ENCODE data around the gene PTAFR. TPM values are rescaled to one million over a fixed set of nuclear protein-coding genes. Genes with fewer than 3 reads are reported as not detected.
A peak's percentile ranks its signal among the peaks of the same experiment; 100 is the strongest.

PTAFR gene, protein sequence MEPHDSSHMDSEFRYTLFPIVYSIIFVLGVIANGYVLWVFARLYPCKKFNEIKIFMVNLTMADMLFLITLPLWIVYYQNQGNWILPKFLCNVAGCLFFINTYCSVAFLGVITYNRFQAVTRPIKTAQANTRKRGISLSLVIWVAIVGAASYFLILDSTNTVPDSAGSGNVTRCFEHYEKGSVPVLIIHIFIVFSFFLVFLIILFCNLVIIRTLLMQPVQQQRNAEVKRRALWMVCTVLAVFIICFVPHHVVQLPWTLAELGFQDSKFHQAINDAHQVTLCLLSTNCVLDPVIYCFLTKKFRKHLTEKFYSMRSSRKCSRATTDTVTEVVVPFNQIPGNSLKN
- total RNA-seq (2014; rRNA removed; shearing (Covaris generic)): 0.26 TPM in 1 of 2 replicates, not detected in the other
- 0.09 and 0.33 TPM in 2 replicates for polyA plus RNA-seq (2015; cell fraction: cytosol; rRNA removed)
- polyA plus RNA-seq (2015; cell fraction: nucleus; rRNA removed): 0.02 and 0.05 TPM in 2 replicates

DNA sequence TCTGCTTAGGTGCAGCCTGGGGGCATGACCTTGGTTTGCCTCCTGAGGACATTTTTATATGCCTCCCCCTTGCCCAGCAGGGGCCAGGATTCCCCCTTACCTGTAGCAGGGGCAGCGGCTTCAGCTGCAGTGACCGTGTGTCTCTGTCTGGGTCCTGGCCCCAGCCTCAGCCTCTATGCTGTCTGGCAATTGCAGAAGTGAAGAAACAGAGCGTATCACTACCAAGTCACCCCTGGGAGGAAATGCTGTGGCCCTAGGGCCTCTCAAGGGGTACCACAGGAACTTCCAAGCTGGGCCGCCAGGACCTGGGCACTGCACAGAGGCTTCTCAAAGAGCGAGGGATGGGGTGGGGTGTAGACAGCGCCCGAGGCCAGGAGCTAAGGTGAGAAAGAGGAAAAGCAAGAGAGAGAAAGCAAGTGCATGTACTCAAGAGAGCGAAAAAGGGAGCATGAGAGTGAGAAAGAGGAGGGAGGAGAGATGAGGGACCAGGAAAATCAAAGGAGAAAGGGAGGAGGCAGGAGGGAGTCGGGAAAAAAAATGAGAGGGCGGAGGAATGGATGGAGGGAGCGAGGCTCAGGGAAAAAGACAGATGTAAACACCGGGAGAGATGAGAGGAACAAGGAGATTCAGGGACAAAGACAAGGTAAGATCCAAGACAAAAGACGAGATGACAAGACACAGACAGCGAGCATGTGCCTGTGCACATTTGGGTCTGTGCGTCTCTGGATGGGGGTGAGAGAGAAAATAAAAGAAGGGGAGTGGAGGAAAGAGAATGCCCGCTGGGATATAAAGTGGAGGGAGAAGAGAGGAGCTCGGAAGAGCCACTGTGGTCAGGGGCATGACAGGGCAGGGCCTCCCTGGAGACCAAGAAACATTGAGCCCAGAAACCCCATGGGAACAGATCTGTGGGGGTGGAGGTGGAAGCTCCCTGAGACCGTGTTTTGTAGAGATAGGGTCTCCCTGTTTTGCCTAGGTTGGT, at the start of gene PTAFR:
PTAFR (minus strand) TSS at position 199 of the 979 bp plus-strand sequence. CDS start 25,669 bp downstream, outside the sequence.
- DNase-seq (ENCODE audit: low read depth): no peak

GRCh38 chr1:28213315-28213714, 36.8 kb upstream of the PTAFR start:
- no peak for DNase-seq (ENCODE audit: low read depth)

DNA sequence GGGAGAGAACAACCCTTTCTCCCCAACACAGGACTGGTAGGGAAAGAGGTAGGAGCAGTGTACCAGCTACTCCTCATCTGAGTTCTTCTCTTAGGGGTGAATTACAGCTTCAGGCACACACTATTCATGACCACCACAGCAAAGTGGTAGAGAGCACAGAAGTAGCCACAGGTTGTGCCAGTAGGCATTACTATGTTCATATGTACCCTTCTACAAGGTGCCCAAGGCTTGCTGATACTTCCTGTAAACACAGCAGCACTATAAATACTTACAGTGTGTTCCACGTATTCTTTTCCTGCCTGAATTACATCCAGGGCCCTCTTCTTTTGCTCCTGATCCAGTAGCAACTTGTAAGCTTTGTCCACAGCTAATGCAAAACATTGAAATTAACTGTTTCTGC, 33.2 kb upstream of the PTAFR start:
- no peak for DNase-seq (ENCODE audit: low read depth)

DNA sequence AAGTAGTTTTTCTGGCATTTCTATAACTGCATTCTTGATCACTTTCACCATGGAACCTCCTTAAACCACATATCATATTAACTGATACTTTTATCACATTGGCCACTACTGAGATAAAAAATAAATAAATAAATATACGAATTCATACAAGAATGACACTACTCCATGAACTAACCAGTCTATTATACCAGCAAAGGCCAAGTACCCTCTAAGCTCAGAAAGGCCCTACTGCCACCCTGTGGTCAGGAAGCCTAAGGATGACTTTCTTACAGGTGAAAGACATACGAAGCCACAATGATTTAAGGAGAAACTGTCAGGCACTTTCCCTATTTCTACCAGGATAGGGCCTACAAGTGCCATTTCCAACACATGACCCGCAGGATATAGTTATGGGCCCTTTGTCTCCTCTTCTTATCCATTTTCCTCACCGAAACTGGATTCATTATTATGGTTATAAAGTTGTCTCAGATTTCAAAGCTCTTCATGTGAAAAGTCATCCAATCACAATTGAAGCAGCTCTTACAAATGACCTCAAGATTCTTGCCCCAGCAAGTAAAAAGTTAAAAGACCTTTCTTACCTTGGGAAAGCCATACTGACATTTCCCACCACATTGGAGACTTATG, 32.4 kb upstream of the PTAFR start:
- peak; percentile 64 for DNase-seq (ENCODE audit: low read depth)

DNA sequence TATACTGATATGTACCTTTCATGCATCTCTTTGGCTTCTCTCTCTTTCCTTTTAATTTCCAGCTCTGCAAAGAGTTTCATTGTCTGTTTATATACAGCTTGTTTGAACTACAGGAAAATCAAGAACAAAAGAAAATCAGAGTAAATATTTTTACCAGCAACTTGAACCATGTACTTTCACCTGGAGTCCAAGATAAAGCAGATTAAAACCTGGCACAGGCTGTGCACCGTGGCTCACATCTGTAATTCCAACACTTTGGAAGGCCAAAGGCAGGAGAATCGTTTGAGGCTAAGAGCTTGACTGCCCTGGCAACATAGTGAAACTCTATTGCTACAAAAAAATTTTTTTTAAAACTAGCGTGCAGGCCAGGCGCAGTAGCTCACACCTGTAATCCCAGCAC, 28.8 kb upstream of the PTAFR start:
- DNase-seq (ENCODE audit: low read depth): no peak

DNA sequence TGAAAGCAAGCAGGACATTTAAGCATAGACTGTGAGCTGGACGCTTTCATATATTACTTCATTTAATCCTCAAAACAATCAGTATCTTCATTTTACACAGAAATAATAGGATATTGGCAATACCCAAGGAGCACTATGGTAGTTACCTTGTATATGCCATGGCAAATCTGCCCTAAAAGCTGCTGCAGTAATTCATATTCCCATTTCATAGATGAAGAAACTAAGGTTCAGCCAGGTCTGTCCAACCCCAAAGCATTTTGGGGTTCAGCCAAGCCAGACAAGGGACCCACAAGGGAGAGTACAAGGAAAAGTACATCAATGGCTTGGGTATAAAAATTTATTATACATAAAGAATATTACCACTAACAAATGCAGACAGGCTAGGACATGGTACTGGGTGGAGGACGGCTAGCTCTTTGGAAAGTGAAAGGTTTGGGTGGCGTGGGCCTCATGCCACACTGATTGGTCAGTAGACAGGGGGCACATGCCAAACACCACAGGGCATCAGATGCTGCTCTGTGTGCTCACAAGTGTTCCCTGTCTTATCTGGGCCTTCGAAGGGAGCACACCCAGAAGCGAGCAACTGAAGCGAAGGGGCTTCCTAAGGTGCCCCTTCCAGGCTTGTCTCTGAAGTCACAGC, 23.9 kb upstream of the PTAFR start:
- no peak for DNase-seq (ENCODE audit: low read depth)

- DNase-seq (ENCODE audit: low read depth): no peak
Observed at GRCh38 chr1:28199328-28200233, 23.1 kb upstream of the PTAFR start.

DNA sequence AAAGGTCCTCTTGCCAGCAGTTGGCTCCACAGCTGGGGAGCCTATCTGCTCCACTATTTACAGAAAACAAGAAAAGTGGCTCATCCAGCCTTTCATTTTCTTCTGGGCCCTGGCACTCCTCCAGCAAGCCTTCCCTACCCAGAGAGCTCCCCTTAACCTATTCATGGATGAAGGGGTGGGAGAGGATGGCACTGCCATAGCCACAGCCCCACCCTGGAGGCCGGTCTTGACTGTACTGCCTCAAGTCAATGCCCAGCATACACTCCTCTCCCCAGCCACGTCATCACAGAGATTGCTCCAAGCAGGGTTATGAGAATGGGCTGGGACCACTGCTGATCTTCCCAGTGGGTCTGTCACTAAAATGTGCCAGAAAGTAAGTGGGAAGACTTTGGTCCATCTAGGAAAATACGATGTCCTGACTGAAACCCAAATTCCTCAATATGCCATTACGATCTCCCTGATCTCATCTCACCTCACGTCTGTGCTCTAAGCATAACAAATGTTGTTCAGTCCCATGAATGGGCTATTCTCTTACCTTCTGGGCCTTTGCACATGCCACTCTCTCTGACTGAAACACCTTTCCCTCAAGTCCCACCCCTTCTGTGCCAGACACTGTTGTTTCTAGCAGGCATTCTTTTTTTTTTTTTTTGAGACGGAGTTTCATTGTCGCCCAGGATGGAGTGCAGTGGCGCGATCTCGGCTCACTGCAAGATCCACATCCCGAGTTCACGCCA, 21.4 kb upstream of the PTAFR start:
- DNase-seq (ENCODE audit: low read depth): no peak

- DNase-seq (ENCODE audit: low read depth): no peak
Observed at GRCh38 chr1:28196330-28196729, 19.8 kb upstream of the PTAFR start.

DNA sequence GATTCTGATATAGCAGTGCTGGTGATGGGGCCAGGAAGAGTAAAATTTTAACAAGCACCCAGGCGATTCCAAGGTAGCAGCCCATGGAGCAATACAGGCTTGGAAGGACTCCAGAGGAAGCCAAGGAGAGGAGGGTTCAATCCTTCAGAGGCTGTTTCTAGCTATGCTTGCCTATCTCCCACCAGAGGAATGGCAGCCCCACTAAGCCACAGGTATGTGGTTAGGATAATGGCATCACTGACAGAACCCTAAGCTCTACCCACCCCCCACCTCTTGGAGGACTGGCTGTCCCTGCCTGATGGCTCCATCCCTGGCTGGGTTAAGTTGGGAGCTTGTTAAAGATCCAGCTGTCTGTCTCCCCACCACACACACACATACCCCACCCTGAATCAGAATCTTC, 19.3 kb upstream of the PTAFR start:
- no peak for DNase-seq (ENCODE audit: low read depth)

DNA sequence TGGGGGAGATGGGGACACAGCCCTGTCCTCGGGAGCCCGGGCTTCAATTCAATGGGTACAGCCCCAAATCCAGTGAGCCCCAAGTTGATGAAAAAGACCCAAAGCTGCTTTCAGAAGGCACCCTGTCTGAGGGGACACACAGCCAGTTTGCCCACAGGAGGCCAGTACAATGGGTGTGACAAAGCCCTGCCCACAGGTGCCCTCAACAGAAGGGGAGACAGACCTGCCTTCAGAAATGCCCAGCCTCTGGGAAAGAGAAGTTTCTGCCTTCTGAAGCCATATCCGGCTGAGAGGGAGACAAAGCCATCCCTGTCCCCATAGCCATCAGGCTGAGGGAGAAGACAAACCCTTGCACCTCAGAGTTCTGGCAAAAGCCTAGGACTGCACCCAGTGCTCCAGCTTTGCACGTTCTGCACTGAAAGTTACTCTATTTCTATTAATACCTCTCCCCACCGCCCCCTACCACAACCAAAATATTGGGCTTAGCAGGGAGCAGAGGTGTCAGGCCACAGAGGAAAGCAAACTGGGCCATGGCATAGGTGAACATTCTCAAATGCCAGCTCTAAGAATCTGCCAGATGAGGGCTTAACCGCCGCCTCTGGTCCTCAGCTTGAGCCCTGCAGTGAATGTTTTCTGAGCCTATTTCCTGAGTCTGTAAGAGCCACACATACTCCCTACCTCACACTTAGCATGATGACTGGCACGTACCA, 18.0 kb upstream of the PTAFR start:
- DNase-seq (ENCODE audit: low read depth): no peak

- no peak for DNase-seq (ENCODE audit: low read depth)
Observed at GRCh38 chr1:28193701-28194161, 17.2 kb upstream of the PTAFR start.

- no peak for DNase-seq (ENCODE audit: low read depth)
Observed at GRCh38 chr1:28190996-28191645, 14.6 kb upstream of the PTAFR start.

DNA sequence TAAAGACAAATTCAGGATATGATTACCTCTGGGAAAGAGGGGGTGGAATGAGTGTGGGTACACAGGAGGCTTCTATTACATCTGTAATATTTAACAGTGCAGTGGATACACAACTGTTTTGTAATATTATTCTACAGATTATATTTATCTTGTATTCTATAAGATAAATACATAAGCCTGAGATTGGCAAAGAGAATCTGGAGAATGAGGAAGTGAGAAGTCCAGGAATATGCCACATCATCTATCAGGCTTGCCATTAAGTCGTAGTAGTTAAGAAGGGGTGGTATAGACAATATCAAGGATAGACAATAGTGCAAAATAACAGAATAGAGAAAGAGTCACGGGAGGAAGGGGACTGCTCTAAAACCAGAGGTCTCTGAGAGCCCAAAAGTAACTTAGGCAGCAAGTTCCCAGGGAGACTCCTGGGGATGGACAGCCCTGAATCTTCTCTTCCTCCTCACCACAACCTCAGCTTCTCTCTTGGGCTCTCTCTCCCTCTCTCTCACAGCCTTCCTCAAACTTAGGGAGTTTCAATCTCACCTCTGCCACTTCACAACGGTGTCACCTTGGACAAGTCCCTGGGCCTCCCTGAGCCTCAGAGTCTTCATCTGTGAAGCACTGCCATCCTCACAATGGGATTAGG, 14.0 kb upstream of the PTAFR start:
- DNase-seq (ENCODE audit: low read depth): no peak

DNA sequence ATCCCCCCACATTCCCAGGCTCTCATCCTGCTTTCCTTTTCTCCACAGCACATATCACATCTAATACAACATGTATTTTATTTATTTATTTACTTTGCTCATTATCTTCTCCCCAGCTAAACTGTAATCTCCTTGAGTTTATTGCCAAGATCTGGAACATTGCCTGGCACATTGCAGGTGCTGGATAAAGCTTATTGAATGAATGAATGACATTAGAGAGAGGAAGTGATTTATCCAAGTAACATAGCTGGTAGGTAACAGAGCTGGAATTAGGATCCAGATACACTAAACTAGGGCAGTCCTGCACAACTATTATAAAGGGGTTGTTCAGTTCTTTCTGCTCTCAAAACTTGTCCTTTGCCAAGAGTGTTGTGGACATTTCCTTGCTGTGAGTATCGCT, 8.6 kb upstream of the PTAFR start:
- no peak for DNase-seq (ENCODE audit: low read depth)

GRCh38 chr1:28180306-28181305, 4.1 kb upstream of the PTAFR start:
- DNase-seq (ENCODE audit: low read depth): no peak

Data from HT1080 (cell line).